HG03025 (cell line): Measurements from ENCODE around the gene JAZF1.

ENCODE experiments used
- ATAC-seq: cut with Tn5 transposase; IDR thresholded peaks from one replicate; pipeline ENCODE4 v1.9.1; 2021; ENCODE audit warnings: mild to moderate bottlenecking, moderate library complexity; ENCODE audit not compliant: unreplicated experiment, low FRiP score

Gene JAZF1

GRCh38 chr7:27996141-27996540, 184.5 kb downstream of the JAZF1 start:
- no peak for ATAC-seq

- no peak for ATAC-seq
Measured at GRCh38 chr7:27995228-27995627, 185.4 kb downstream of the JAZF1 start.

- no peak for ATAC-seq
Measured at GRCh38 chr7:27994639-27995038, 186.0 kb downstream of the JAZF1 start.

DNA sequence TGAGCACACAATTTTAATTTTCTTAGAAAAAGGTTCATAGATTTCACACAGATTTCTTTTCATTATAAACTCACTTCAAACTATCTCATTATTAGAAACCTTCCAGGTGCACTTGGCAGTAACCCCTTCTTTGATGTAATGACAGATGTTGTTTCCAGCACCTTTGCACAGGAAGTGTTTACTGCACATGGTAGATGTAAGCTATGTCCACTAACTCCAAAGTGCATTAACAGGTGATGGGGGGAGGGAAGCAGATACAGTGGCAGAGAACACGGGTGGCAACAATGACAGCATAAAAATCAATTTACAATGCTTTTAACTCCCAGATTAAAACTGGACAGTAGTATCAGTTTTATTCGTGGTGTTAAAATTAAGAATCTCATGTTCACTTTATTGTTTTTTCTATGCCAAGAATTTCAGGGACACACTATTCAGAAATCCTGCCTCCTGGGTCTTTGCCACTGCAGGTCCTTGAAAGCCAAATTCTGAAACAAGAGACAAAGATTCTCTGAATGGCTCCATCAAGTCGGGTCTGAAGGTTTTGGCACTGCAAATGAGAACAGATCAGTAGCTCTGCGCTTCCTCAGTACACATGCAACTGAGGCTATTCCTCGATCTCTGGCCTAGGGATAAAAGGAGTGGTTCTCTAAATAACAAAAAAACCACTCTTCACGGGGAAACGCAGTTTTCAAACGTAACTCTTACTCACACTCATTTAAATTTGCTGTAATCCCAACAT, 187.7 kb downstream of the JAZF1 start:
- ATAC-seq: no peak

- ATAC-seq: no peak
Measured at GRCh38 chr7:27992097-27992496, 188.5 kb downstream of the JAZF1 start.

DNA sequence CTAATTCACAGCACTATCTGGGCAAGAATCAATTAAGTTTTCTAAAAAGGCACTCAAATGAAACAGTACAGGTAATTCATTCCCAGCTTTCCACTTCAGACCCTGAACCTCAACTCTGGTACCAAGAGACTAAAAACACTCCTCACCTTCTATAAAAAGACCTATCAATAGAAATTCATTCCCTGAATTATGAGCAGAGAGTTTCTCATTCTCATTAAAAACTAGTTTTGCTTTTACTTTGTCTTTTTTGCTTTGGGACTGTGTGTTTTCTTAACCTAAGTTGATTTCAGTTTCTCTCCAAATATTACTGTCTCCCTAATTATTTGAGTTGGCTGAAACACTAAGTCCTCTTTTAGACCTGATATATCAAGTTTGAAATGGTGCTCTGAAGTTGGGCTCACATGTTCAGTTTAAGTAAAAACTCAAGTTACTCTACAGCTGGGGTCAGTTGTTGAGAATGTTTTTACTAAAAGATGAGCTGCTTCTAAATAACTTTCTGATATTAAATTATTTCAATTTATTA, 189.5 kb downstream of the JAZF1 start:
- ATAC-seq: no peak

DNA sequence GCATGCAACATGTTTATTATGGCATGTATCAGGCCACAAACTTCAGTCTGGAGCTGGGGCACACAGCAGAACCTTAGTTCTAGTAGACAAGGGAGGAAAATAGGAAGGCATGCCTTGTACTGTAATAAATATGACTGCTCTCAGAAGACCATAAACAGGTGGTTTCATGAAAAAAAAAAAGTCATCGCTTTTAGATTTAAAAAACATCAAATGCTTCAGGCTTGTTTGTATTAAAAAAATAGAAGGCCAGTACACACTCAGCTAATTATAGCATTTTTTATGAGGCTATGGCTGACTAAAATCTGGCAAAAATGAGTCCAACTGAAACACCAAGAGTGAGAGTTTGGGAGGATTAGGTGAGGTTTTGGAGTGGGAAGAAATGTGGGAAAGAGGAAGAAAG, 204.1 kb downstream of the JAZF1 start:
- no peak for ATAC-seq

GRCh38 chr7:27973625-27974024, 207.0 kb downstream of the JAZF1 start:
- ATAC-seq: no peak

- ATAC-seq: no peak
Measured at GRCh38 chr7:27972276-27972675, 208.3 kb downstream of the JAZF1 start.

- no peak for ATAC-seq
Measured at GRCh38 chr7:27971171-27971812, 209.3 kb downstream of the JAZF1 start.

DNA sequence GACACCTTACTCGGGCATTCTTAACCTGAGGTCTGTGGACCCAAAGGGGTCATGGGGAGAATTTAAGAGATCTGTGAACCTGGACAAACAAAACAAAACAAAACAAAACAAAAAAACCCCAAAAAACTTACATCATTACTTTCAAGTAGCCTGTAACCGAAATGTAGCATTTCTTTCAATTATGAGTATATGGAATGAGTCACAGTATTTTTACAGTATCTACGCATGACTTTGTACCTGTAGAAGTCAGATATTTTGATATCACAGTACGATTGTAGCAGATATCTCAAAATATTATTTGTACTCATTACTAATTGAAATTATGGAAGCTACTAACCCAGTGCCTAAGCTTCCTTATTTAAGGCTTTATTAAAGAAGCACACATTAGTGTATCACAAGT, 210.2 kb downstream of the JAZF1 start:
- no peak for ATAC-seq

GRCh38 chr7:27969346-27969745, 211.2 kb downstream of the JAZF1 start:
- no peak for ATAC-seq

DNA sequence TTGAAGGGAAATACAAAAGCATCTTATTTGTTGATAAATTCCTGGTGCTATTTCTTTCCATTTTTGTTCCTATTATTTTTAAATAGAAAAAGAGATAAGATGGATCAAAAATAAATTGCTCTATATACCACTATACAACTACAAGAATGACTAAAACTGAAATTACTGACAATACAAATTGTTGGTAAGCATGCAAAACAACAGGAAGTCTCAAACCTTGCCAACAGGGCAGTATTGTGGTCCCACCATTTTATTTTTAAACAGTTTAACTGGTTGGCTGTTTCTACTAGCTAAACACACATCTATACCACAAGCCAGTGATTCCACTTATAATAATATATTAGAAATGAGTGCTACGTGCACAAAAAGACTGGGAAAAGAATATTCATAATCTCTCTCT, 213.0 kb downstream of the JAZF1 start:
- ATAC-seq: no peak

DNA sequence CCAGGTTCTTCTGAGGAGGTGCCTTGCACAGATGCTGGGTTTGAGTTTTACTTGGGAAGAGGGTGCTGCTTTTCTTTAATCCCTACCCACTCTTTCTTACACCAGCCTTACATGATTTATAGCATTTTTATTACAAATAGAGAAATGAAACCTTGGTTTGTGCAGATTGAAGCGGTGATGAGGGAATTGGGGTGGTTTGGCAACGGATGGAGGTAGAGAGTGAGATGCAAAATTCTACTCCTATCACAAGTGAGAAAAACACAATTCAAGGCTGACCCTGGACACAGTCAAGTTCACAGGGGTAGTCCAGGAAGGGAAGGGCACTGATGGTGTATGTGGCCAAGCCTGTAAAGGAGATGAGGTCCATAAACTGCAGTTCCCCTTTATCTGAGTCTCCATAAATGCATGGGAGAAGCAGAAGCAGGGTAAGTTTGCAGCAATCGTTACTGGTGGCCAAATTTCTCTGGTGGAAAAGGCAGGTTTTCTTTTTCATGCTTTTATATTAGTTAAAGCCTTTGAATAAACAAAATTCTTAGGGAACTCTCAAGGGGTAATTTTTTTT, 214.3 kb downstream of the JAZF1 start:
- no peak for ATAC-seq

GRCh38 chr7:27965650-27966049, 214.9 kb downstream of the JAZF1 start:
- no peak for ATAC-seq

DNA sequence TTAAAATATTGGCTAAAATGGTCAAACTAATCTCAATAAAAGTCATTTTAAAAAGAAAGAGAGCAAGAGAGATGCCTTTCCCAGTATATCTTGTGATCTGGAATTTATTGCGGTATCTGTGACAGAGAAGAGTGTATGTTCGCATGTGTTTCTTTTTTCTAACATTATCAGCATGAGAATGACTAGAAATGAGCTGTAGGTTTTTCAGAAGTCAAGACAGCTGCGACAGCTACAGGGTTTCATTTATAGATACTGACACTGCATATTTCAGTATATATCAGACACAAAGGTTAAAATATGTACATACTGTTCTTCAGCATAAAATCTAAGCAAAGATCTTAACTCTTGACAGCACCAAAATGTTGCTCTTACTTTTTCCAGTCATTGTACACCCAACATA, 215.8 kb downstream of the JAZF1 start:
- ATAC-seq: no peak

DNA sequence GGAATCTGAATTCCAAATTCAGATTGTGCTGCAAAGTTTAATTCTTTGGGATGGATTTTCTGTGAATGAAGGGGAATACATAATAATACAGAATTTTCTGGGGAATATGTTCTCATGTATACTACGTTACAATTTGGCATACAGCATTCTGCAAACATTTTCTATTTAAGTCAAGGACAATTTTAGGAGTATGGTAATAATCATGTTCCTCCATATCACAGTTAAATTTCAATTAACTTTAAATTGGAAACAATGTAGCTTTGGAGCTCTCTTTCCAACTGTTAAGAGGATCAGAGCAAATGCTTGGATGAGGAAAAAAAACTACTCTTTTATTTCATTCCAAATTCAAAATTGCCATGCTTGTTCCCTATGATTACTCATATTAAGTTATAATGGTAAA, 217.5 kb downstream of the JAZF1 start:
- no peak for ATAC-seq

DNA sequence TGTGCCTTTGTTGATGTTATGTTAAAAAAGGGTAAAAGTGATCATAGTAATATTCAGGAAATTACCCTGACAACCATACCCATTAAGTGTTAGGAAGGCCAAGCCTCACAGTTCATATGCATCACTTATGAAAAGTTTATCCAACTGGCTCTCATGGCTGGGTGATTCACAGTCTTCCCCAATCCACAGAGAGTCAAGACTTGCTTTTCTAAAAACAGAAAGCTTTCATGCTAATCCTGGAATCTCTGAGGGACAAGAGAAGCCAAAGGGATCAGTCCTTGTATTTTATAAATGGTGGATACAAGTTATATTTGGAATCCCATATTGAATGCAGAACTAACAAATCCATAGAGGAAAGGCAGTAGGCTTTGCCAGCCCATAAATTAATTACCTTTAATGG, 218.3 kb downstream of the JAZF1 start:
- ATAC-seq: no peak

GRCh38 chr7:27961255-27961654, 219.3 kb downstream of the JAZF1 start:
- no peak for ATAC-seq

DNA sequence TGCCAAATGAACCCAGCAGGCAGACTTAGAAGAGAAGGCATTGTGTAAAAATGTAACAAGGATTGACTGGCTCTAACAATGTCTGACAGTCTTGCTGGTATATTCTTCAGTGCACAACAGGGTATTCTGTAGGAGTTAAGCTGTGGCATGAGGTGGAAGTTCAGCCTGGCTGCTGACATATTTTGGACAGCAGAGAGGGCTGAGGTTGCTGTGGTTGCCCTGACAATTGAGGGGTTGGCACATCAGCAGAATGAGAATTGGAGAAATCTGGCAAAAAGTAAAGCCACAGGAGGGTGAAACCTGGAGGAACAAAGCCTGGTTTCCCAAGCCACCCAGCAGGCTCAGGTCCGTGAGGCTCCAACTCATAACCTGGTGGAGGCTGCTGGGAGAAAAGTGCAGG, 220.2 kb downstream of the JAZF1 start:
- ATAC-seq: no peak

DNA sequence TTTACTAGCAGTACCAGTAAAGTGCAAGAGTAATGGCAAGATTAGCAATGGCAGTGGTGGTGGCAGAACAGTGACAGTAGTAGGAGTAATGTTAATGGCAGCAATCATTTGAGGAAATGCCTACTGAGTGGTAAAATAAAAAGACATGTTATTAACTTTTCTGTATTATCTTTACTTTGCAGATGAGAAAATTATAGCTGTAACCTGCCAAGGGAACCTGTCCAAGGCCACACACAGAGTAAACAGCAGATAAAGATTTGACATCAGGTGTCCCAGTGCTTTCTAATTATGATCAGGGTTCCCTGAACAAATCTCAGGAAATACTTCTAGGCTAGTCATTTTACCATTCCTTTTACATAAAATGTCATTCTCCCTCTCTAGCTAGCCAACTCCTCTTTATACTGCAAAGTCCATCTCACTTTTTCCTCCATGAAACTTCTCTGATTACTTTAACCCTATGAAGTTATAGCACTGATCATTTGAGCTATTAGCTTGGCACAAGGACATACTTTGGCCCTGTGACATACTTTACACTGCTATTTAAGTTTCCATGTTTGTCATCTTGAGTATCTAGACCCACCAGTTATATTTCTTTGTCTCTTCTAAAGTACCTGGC, 221.6 kb downstream of the JAZF1 start:
- ATAC-seq: no peak
